SU-DHL-6 (cell line): ENCODE measurements around the gene NLRP1.

Experiments
- H2AFZ ChIP-seq: fragments of 200-600 bp; sonication (generic); 2 replicates; pipeline ENCODE4 v1.6.1; 2014; ENCODE audit warnings: low read depth, mild to moderate bottlenecking, moderate library complexity, mixed read lengths, antibody characterized with exemption, low read length; ENCODE audit not compliant: severe bottlenecking
- H3F3A ChIP-seq: fragments of 200-600 bp; shearing (Covaris generic); 2 replicates; pipeline ENCODE4 v1.6.0; 2016; ENCODE audit warnings: antibody characterized with exemption, mild to moderate bottlenecking; ENCODE audit not compliant: insufficient read depth
- H3K27ac ChIP-seq: fragments of 200-600 bp; sonication (generic); 2 replicates; pipeline ENCODE4 v1.5.1; 2016; ENCODE audit warnings: low read depth, mild to moderate bottlenecking, low read length, moderate library complexity, mixed read lengths
- H3K27me3 ChIP-seq: fragments of 200-600 bp; sonication (generic), shearing (Covaris generic); 2 replicates; pipeline ENCODE4 v1.6.0; 2014; ENCODE audit warnings: mild to moderate bottlenecking, low read length
- H3K36me3 ChIP-seq: fragments of 200-600 bp; sonication (generic); 2 replicates; pipeline ENCODE4 v1.6.1; 2014; ENCODE audit warnings: mild to moderate bottlenecking, low read length, mixed read lengths
- H3K4me2 ChIP-seq: fragments of 300-600, 200-600 bp; shearing (Covaris generic), sonication (generic); 2 replicates; pipeline ENCODE4 v1.6.0; 2014; ENCODE audit warnings: low read length, low read depth, mild to moderate bottlenecking; ENCODE audit not compliant: poor library complexity, severe bottlenecking
- H3K4me3 ChIP-seq: fragments of 200-600 bp; sonication (generic); 2 replicates; pipeline ENCODE4 v1.5.1; 2014; ENCODE audit warnings: antibody characterized with exemption, low read length, mild to moderate bottlenecking, mixed read lengths; ENCODE audit not compliant: insufficient read depth, poor library complexity, severe bottlenecking
- H3K79me2 ChIP-seq: fragments of 200-600 bp; sonication (generic); 2 replicates; pipeline ENCODE4 v1.6.1; 2014; ENCODE audit warnings: mild to moderate bottlenecking, low read length, moderate library complexity; ENCODE audit not compliant: insufficient read depth
- H3K9ac ChIP-seq: fragments of 200-600 bp; sonication (generic); 2 replicates; pipeline ENCODE4 v1.7.0; 2014; ENCODE audit warnings: mild to moderate bottlenecking, low read length
- H3K9me2 ChIP-seq: fragments of 200-600 bp; sonication (generic); replicated peaks from 2 replicates; pipeline ENCODE4 v1.6.1; 2014; ENCODE audit warnings: low read length; ENCODE audit not compliant: insufficient read depth
- H3K9me3 ChIP-seq: fragments of 200-600 bp; sonication (generic); 2 replicates; pipeline ENCODE4 v1.6.1; 2014; ENCODE audit warnings: low read length, mixed read lengths; ENCODE audit not compliant: insufficient read depth
- H4K20me1 ChIP-seq: fragments of 200-600 bp; sonication (generic); 2 replicates; pipeline ENCODE4 v1.6.1; 2014; ENCODE audit warnings: low read depth, mild to moderate bottlenecking, antibody characterized with exemption, low read length, moderate library complexity, mixed read lengths
- EZH2phosphoT487 ChIP-seq: fragments of 200-600 bp; sonication (generic), shearing (Covaris generic); conservative IDR thresholded peaks from 2 replicates; pipeline ENCODE4 v1.6.1; 2018; ENCODE audit warnings: mild to moderate bottlenecking, antibody characterized with exemption, low read length, moderate library complexity, mixed read lengths
- TF ChIP-seq, protein P1 (sequence below): fragments of 200-600 bp; sonication (generic); IDR thresholded peaks from one replicate; pipeline ENCODE4 v1.5.1; 2017; ENCODE audit warnings: antibody characterized with exemption, mild to moderate bottlenecking, low read length, moderate library complexity; ENCODE audit not compliant: insufficient read depth, poor library complexity, severe bottlenecking

The NLRP1 gene

DNA sequence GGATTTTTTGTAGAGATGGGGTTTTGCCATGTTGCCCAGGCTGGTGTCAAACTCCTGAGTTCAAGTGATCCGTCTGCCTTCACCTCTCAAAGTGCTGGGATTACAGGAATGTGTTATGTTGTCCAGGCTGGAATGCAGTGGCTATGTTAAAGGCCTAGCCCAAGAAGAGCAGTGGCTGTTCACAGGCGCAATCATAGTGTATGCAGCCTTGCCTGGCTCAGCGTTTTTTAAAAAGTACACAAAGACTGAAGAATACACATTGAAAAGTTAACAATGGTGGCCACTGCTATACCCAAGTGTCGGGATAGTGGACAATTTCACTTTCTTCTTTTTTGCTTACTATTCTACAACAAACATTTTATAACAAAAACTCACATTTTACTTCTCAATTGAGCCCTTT, 105.3 kb downstream of the NLRP1 start:
- no peak overlapping the region for H3K9ac ChIP-seq
- no peak overlapping the region for H3K27ac ChIP-seq
- no peaks in the 10 kb centered on the region for H3K9me2 ChIP-seq
- H3K27me3 ChIP-seq: no peaks in the 10 kb centered on the region
- H3K79me2 ChIP-seq: peaks cover 19% of the 10 kb centered on the region
- no peaks in the 10 kb centered on the region for H4K20me1 ChIP-seq
- no peaks in the 10 kb centered on the region for H3K9me3 ChIP-seq
- no peak overlapping the region for H3K4me3 ChIP-seq
- H3F3A ChIP-seq: 0 out of 2 replicates have a peak, but pooled peaks cover 5% of the 10 kb centered on the region
- no peak overlapping the region for H3K4me2 ChIP-seq
- TF ChIP-seq EZH2phosphoT487: no peak
- TF ChIP-seq, protein P1, sequence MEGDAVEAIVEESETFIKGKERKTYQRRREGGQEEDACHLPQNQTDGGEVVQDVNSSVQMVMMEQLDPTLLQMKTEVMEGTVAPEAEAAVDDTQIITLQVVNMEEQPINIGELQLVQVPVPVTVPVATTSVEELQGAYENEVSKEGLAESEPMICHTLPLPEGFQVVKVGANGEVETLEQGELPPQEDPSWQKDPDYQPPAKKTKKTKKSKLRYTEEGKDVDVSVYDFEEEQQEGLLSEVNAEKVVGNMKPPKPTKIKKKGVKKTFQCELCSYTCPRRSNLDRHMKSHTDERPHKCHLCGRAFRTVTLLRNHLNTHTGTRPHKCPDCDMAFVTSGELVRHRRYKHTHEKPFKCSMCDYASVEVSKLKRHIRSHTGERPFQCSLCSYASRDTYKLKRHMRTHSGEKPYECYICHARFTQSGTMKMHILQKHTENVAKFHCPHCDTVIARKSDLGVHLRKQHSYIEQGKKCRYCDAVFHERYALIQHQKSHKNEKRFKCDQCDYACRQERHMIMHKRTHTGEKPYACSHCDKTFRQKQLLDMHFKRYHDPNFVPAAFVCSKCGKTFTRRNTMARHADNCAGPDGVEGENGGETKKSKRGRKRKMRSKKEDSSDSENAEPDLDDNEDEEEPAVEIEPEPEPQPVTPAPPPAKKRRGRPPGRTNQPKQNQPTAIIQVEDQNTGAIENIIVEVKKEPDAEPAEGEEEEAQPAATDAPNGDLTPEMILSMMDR: no peak
- peaks cover 54% of the 10 kb centered on the region for H3K36me3 ChIP-seq
- H2AFZ ChIP-seq: no peak overlapping the region

DNA sequence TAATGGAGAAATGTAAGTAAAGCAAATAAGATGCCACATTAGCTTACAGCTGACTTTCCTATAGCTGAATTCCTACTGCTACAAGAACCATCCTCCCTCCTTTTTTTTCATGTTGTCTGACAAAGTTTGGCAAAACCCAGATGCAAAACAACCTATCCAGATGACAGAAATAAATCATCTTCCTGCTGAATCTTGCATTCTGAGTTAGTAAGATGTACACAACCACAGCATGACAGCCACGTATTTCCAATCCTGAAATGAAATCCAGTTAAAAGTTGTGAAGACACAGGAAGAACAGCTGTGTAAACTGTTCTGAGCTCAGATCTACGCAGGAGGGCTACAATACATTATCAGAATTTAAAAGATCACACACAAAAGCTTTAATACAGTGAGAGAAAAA, 110.4 kb downstream of the NLRP1 start:
- no peaks in the 10 kb centered on the region for H3K9me2 ChIP-seq
- H3K9me3 ChIP-seq: no peaks in the 10 kb centered on the region
- no peak overlapping the region for H3K9ac ChIP-seq
- H3F3A ChIP-seq: peaks cover 23% of the 10 kb centered on the region
- H3K27me3 ChIP-seq: no peaks in the 10 kb centered on the region
- H3K27ac ChIP-seq: no peak overlapping the region
- no peak overlapping the region for H3K4me3 ChIP-seq
- no peak overlapping the region for H3K4me2 ChIP-seq
- no peaks in the 10 kb centered on the region; the same call in 1 of the 2 replicates for H3K79me2 ChIP-seq
- H2AFZ ChIP-seq: no peak overlapping the region
- TF ChIP-seq, protein P1: no peak
- TF ChIP-seq EZH2phosphoT487: no peak
- H3K36me3 ChIP-seq: peaks cover 33% of the 10 kb centered on the region
- H4K20me1 ChIP-seq: no peaks in the 10 kb centered on the region

DNA sequence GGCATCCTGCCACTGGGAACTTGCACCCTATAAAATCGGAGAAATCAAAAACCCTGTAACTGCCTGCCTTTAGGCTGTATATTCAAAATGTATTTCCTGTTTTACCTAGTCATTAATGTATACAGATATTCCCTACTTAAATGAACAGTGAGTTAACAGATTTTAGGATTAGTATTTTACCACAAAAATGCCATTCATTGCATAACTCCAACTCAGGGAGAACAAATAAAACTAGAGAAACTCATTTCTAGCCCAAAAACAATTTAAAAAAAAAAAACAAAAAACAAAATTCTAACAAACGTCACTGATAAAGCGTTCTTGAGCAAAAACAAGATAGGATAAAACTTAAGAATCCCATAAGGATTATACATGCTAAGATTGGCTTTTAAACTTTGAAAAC, 111.8 kb downstream of the NLRP1 start:
- no peak for TF ChIP-seq EZH2phosphoT487
- no peaks in the 10 kb centered on the region for H3K9me3 ChIP-seq
- no peaks in the 10 kb centered on the region for H3K27me3 ChIP-seq
- H3F3A ChIP-seq: peaks cover 23% of the 10 kb centered on the region
- H3K4me3 ChIP-seq: no peak overlapping the region
- H3K36me3 ChIP-seq: peaks cover 19% of the 10 kb centered on the region
- H2AFZ ChIP-seq: no peak overlapping the region
- no peak overlapping the region for H3K27ac ChIP-seq
- H4K20me1 ChIP-seq: no peaks in the 10 kb centered on the region
- H3K4me2 ChIP-seq: no peak overlapping the region
- H3K9ac ChIP-seq: no peak overlapping the region
- no peaks in the 10 kb centered on the region for H3K9me2 ChIP-seq
- H3K79me2 ChIP-seq: peaks cover 11% of the 10 kb centered on the region

DNA sequence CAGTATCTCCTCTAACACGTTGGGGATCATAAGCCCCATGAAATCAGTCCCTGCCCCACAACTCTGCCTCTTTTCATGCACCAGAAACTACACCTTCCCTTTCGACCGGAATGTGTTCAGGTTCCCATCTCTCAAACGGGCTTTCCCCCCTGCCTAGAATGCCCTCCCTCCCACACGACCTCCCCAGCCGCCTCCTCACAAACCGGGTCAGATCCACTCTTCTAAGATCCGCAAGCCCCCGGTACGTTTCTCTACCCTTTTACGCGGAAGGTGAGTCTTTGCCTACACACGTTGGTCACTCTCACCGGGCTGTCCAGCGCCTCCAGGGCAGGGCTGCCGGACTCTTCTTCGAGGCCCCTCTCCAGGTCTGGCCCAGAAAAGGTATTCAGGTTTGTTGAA, 116.2 kb downstream of the NLRP1 start:
- Histone ChIP-seq H4K20me1 (peaks cover 3% of the 10 kb centered on the region; the same call in 1 of the 2 replicates), H3K9me3 (no peaks in the 10 kb centered on the region), H2AFZ (peak overlapping the region; percentile 38), H3K79me2 (peaks cover 55% of the 10 kb centered on the region), H3F3A (peaks cover 22% of the 10 kb centered on the region), H3K27me3 (no peaks in the 10 kb centered on the region), H3K36me3 (peaks cover 4% of the 10 kb centered on the region; the same call in 1 of the 2 replicates), H3K9me2 (no peaks in the 10 kb centered on the region), H3K4me3 (peak overlapping the region; percentile 80), H3K27ac (peak overlapping the region; percentile 59), H3K4me2 (peak overlapping the region; percentile 81), H3K9ac (peak overlapping the region; percentile 94)
- TF ChIP-seq, protein P1: no peak
- TF ChIP-seq EZH2phosphoT487: no peak
